GM18517 (cell line): ENCODE data around the gene MEA1.
"Not testable (repeated sequence)": the region's sequence is repeated elsewhere in the genome, so short reads cannot be mapped to it uniquely, and the experiment has no call there.

Experiments used
- ATAC-seq: cut with Tn5 transposase; IDR thresholded peaks from one replicate; pipeline ENCODE4 v1.9.1; 2021; ENCODE audit warnings: mild to moderate bottlenecking, moderate library complexity; ENCODE audit not compliant: unreplicated experiment

The MEA1 gene

GRCh38 chr6:43013843-43014433 lies at the start of gene MEA1, which contains the start of gene KLHDC3:
TSS of gene MEA1 (minus strand) at chr6:43013946. CDS start at chr6:43013813, 133 bp downstream.
TSS of gene KLHDC3 (plus strand) at chr6:43014249. CDS start at chr6:43017193, 2,944 bp downstream.
- ATAC-seq, result peak; percentile 96

- ATAC-seq, result no peak
Observed at GRCh38 chr6:43062818-43063217, 49.1 kb upstream of the MEA1 start.

- no peak for ATAC-seq
Observed at GRCh38 chr6:43061861-43062260, 48.1 kb upstream of the MEA1 start.

- no peak for ATAC-seq
Observed at GRCh38 chr6:43060755-43061633, 47.2 kb upstream of the MEA1 start.

GRCh38 chr6:43060034-43060754 lies 46.4 kb upstream of the MEA1 start:
- no peak for ATAC-seq

GRCh38 chr6:43059168-43060033 lies 45.7 kb upstream of the MEA1 start, which contains the start of the genes KLC4 and MRPL2:
TSS of gene KLC4 (plus strand) at chr6:43059631. CDS start at chr6:43061336, 1,705 bp downstream.
TSS of gene MRPL2 (minus strand) at chr6:43059434. CDS start at chr6:43059381, 53 bp downstream.
- peak; percentile 90 for ATAC-seq

- no peak for ATAC-seq
Observed at GRCh38 chr6:43058531-43058930, 44.8 kb upstream of the MEA1 start.

- no peak for ATAC-seq
Observed at GRCh38 chr6:43055966-43056365, 42.2 kb upstream of the MEA1 start.

GRCh38 chr6:43054206-43054943 lies 40.6 kb upstream of the MEA1 start:
- ATAC-seq, result no peak

- peak; percentile 84 for ATAC-seq
Observed at GRCh38 chr6:43053545-43054205, 39.9 kb upstream of the MEA1 start, which contains the start of gene CUL7. TSS of gene CUL7 (minus strand) at chr6:43053851. CDS start at chr6:43052788, 1,063 bp downstream.

GRCh38 chr6:43052842-43053544 lies 39.2 kb upstream of the MEA1 start:
- ATAC-seq, result no peak

- ATAC-seq, result no peak
Observed at GRCh38 chr6:43052225-43052841, 38.6 kb upstream of the MEA1 start.

GRCh38 chr6:43050981-43051380 lies 37.2 kb upstream of the MEA1 start:
- ATAC-seq, result no peak

- ATAC-seq, result no peak
Observed at GRCh38 chr6:43047998-43048397, 34.3 kb upstream of the MEA1 start.

- ATAC-seq, result no peak
Observed at GRCh38 chr6:43045371-43045930, 31.7 kb upstream of the MEA1 start.

- no peak for ATAC-seq
Observed at GRCh38 chr6:43043310-43043709, 29.6 kb upstream of the MEA1 start.

- ATAC-seq, result not testable (repeated sequence)
Observed at GRCh38 chr6:43041475-43041874, 27.7 kb upstream of the MEA1 start.
